Karpas-422 (cell line): ENCODE measurements around the gene FHIT. TPM values are rescaled to one million over a fixed set of nuclear protein-coding genes. Genes with fewer than 3 reads are reported as not detected.

Experiments
- DNase-seq: peaks from one replicate; pipeline ENCODE4 v3.0.0-alpha.2; 2015
- H2AFZ ChIP-seq: fragments of 200-600 bp; sonication (generic); 2 replicates; pipeline ENCODE4 v1.6.1; 2014; ENCODE audit warnings: antibody characterized with exemption, low read length, mixed read lengths
- H3K27ac ChIP-seq: fragments of 200-600 bp; sonication (generic); 2 replicates; pipeline ENCODE4 v1.5.1; 2014; ENCODE audit warnings: mild to moderate bottlenecking, low read length, moderate library complexity
- H3K27me3 ChIP-seq: fragments of 200-600 bp; sonication (generic); 2 replicates; pipeline ENCODE4 v1.6.1; 2014; ENCODE audit warnings: low read length, mixed read lengths
- H3K36me3 ChIP-seq: fragments of 200-600 bp; sonication (generic); 2 replicates; pipeline ENCODE4 v1.6.1; 2014; ENCODE audit warnings: low read length, mixed read lengths; ENCODE audit not compliant: insufficient read depth
- H3K4me1 ChIP-seq: fragments of 200-600 bp; sonication (generic); 2 replicates; pipeline ENCODE4 v1.6.1; 2014; ENCODE audit warnings: mild to moderate bottlenecking, low read length, mixed read lengths
- H3K4me2 ChIP-seq: fragments of 200-600 bp; sonication (generic); 2 replicates; pipeline ENCODE4 v1.6.1; 2014; ENCODE audit warnings: low read length, low read depth, mild to moderate bottlenecking; ENCODE audit not compliant: poor library complexity, severe bottlenecking
- H3K4me3 ChIP-seq: fragments of 200-600 bp; sonication (generic); 2 replicates; pipeline ENCODE4 v1.5.1; 2014; ENCODE audit warnings: mild to moderate bottlenecking, antibody characterized with exemption, low read length, mixed read lengths
- H3K79me2 ChIP-seq: fragments of 200-600 bp; sonication (generic); 2 replicates; pipeline ENCODE4 v1.6.1; 2014; ENCODE audit warnings: mild to moderate bottlenecking, low read length, mixed read lengths
- H3K9ac ChIP-seq: fragments of 200-600 bp; sonication (generic); 2 replicates; pipeline ENCODE4 v1.6.0; 2014; ENCODE audit warnings: low read length
- H3K9me2 ChIP-seq: fragments of 200-600 bp; sonication (generic), shearing (Covaris generic); replicated peaks from 2 replicates; pipeline ENCODE4 v1.6.0; 2014; ENCODE audit warnings: mild to moderate bottlenecking, low read length, moderate library complexity; ENCODE audit not compliant: insufficient read depth
- H3K9me3 ChIP-seq: fragments of 300-700, 200-600 bp; sonication (generic); 2 replicates; pipeline ENCODE4 v1.6.1; 2014; ENCODE audit warnings: low read length, mixed read lengths
- H4K20me1 ChIP-seq: fragments of 200-600 bp; sonication (generic); 2 replicates; pipeline ENCODE4 v1.6.1; 2014; ENCODE audit warnings: mild to moderate bottlenecking, antibody characterized with exemption, low read length, low read depth; ENCODE audit not compliant: insufficient read depth
- total RNA-seq: library from RNA; depleted of rRNA; stranded (reverse); fragments of >200 nt; shearing (Covaris generic); gene quantifications from 2 replicates; pipeline ENCODE4 v1.2.3, GENCODE V29; 2014; ENCODE audit warnings: low replicate concordance

The FHIT gene
- total RNA-seq, 1 experiment from 2014 or later, result not detected

DNA sequence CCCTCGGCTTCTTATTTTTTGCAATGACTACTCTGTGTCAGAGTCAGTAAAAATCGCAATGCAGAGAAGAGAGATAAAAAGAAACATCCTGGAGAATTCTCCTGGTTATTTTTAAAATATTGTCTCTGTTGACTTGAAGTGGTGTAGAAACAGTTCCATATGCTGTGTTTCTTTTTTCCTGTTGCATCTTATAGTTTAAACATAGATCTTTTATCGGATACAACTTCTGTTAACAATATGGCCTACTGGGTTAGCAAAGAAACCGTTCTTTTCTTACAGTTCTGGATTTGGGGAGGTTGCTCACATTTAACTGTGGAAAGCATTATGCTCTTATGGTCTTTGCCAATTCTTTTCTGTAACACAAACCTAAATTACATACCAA, 1432.3 kb downstream of the FHIT start:
- Histone ChIP-seq H3K36me3 (no peaks in the 10 kb centered on the region), H3K27me3 (no peaks in the 10 kb centered on the region), H3K9me2 (no peaks in the 10 kb centered on the region), H2AFZ (no peak overlapping the region), H3K4me2 (no peak overlapping the region), H3K9ac (no peak overlapping the region), H4K20me1 (no peaks in the 10 kb centered on the region), H3K27ac (no peak overlapping the region), H3K9me3 (no peaks in the 10 kb centered on the region), H3K4me1 (no peaks in the 10 kb centered on the region), H3K4me3 (no peak overlapping the region), H3K79me2 (no peaks in the 10 kb centered on the region)
- no peak for DNase-seq

DNA sequence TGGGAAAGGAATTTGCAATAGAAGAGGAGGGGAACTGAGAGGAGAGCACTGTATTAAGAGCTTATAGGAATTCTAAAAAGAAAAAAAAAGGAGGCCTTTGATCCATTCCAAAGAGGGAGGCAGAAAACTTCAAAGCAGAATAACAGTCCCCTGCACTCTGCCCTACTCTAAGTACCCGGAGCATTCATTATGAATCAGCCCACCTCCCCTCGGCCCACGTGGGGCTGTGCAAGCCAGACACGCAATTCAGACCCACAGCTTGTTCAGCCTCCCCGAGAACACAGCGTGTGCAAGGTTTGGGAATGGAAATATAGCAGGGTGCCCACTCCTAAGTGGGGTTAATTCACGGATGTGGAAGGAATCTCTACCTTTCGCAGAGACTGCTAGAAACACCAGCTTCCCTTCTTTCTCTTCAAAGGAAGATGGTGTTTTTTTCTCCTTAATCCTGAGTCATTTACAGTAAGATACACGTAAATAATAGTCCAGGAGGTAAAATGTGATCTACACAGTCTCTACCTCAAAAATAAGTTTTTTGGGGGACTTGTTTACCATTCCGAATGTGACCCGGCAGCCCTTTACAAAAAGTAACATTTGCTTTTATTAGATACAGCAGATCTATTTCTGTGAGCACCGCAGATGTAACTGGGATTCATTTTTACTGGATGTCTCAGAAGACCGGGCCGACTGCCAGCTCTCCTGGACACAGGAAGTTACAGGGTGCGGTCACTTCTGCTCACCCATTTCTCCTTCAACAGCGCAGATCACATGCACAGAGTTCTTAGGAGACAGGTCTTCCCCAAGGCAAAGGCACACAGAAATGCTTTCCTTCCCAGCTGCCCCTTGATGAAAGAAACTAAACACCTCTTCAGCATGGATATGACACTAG, 1433.0 kb downstream of the FHIT start:
- H2AFZ ChIP-seq, result no peak overlapping the region
- H3K79me2 ChIP-seq, result no peaks in the 10 kb centered on the region
- DNase-seq, result no peak
- H3K4me1 ChIP-seq, result no peaks in the 10 kb centered on the region
- no peak overlapping the region for H3K9ac ChIP-seq
- H4K20me1 ChIP-seq, result no peaks in the 10 kb centered on the region
- no peaks in the 10 kb centered on the region for H3K36me3 ChIP-seq
- no peaks in the 10 kb centered on the region for H3K27me3 ChIP-seq
- H3K9me3 ChIP-seq, result no peaks in the 10 kb centered on the region
- no peaks in the 10 kb centered on the region for H3K9me2 ChIP-seq
- no peak overlapping the region for H3K4me3 ChIP-seq
- H3K4me2 ChIP-seq, result no peak overlapping the region
- no peak overlapping the region for H3K27ac ChIP-seq

DNA sequence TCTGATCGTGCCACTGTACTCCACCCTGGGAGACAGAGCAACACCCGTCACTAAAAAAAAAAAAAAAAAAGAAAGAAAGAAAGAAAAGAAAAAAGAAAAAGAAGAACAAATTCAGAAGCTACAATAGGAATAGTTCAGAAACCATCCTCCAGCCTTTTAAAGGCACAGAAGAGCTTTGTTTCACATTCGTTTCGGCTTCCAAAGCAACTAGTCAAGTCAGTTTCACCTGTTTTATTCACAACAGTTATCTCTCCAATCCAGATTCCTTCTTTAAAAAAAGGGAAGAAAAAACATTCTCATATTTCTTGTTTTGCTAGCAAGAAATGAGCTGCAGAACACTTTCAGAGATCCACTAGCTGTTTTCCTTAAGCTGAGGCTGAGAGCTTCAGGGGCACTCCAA, 1433.7 kb downstream of the FHIT start:
- no peak overlapping the region for H2AFZ ChIP-seq
- H3K4me1 ChIP-seq, result no peaks in the 10 kb centered on the region
- no peaks in the 10 kb centered on the region for H4K20me1 ChIP-seq
- H3K27me3 ChIP-seq, result no peaks in the 10 kb centered on the region
- H3K4me2 ChIP-seq, result no peak overlapping the region
- H3K27ac ChIP-seq, result no peak overlapping the region
- H3K79me2 ChIP-seq, result no peaks in the 10 kb centered on the region
- no peak overlapping the region for H3K4me3 ChIP-seq
- H3K9ac ChIP-seq, result no peak overlapping the region
- DNase-seq, result no peak
- no peaks in the 10 kb centered on the region for H3K36me3 ChIP-seq
- no peaks in the 10 kb centered on the region for H3K9me2 ChIP-seq
- H3K9me3 ChIP-seq, result no peaks in the 10 kb centered on the region

DNA sequence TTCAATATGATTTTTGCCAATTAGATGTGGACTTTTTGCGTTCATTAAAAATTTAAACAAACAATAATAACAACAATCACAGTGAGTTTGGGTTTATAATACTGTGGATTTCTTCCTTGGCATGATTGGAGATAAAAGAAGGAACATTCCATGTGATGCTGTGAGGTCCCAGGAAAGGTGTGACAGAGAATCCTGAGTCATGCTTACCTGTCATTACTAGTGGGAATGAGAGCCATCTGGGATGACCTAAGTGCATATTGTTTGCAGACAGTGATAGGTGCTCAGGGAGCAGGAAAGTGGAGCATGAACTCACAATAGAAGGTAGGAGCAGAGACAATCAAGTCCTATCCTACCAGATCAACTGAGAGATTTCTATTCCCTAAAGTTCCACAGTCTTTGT, 1434.9 kb downstream of the FHIT start:
- no peaks in the 10 kb centered on the region for H3K9me3 ChIP-seq
- no peaks in the 10 kb centered on the region for H3K27me3 ChIP-seq
- H3K79me2 ChIP-seq, result no peaks in the 10 kb centered on the region
- no peaks in the 10 kb centered on the region for H4K20me1 ChIP-seq
- H3K4me3 ChIP-seq, result no peak overlapping the region
- H3K4me1 ChIP-seq, result peaks cover 4% of the 10 kb centered on the region
- no peak overlapping the region for H3K9ac ChIP-seq
- H2AFZ ChIP-seq, result no peak overlapping the region
- no peak overlapping the region for H3K4me2 ChIP-seq
- no peaks in the 10 kb centered on the region for H3K9me2 ChIP-seq
- no peak for DNase-seq
- no peak overlapping the region for H3K27ac ChIP-seq
- no peaks in the 10 kb centered on the region for H3K36me3 ChIP-seq

DNA sequence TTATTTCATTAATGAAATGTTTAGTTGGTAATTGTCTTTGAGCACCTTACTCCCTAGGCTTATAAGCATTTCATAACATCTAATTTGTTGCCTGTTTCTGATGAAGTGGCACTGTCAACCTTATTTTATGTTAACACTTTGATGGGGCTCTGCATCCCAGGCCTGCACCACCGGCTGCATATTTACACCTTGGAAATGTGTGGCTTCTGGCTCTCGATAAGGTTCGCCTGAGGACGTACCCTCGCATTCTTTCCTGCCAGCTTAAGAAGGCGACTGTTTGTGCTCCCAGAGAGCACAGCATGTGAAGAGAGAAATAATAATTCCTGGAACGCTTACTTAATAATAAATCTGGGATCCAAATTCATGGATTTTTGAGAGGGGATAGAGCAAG, 1438.1 kb downstream of the FHIT start:
- peaks cover 15% of the 10 kb centered on the region for H3K4me1 ChIP-seq
- DNase-seq, result no peak
- H3K36me3 ChIP-seq, result no peaks in the 10 kb centered on the region
- 0 out of 2 replicates have a peak, but pooled peaks cover 2% of the 10 kb centered on the region for H3K27me3 ChIP-seq
- no peak overlapping the region for H3K4me2 ChIP-seq
- H3K4me3 ChIP-seq, result no peak overlapping the region
- H3K9me3 ChIP-seq, result no peaks in the 10 kb centered on the region
- no peak overlapping the region for H3K27ac ChIP-seq
- H2AFZ ChIP-seq, result no peak overlapping the region
- no peaks in the 10 kb centered on the region for H3K79me2 ChIP-seq
- no peak overlapping the region for H3K9ac ChIP-seq
- H4K20me1 ChIP-seq, result no peaks in the 10 kb centered on the region
- H3K9me2 ChIP-seq, result no peaks in the 10 kb centered on the region

DNA sequence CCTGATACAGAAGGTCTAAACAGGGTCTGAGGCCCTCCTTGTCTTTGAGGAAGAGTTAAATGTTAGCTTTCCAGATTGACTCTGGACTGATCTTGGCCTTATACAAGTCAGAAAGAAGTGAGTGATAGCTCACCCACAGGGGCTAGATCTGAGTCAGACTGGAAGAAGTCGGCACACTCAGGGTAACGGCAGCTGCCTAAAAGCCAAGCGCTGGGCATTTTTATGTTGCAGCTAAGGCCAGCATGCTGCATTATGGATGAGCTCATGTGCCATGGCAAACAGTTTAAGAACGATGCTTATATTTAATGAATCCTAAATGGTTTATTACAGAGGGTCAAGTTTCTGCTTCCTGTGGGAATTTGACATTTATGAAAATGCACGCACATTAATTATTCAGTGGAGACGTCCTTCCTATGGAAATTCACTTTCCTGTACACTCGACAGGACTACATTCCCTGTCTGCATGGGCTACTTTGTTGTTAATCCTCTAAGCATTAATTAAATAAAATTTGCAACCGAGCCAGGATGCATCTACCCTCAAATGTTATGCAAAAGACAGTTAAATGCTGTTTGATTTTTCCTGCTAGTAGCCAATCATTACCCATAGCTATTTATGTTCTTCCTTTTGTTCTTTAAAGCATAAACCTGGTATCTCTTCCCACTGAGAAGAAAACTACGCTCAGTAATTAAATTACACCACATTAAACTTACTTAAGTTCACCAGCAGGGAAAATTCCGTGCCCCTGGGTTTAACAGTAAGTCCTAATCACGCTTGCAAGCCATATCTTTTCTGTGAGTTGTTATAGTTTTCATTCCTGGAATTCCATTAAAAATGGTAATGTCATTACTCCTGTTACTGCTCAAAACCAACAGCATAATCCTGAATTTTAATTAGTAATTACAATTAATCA, 1438.8 kb downstream of the FHIT start:
- no peak for DNase-seq
- H3K4me3 ChIP-seq, result no peak overlapping the region
- 0 out of 2 replicates have a peak, but pooled peaks cover 2% of the 10 kb centered on the region for H3K27me3 ChIP-seq
- no peaks in the 10 kb centered on the region for H3K79me2 ChIP-seq
- H3K4me2 ChIP-seq, result no peak overlapping the region
- no peak overlapping the region for H3K27ac ChIP-seq
- H3K36me3 ChIP-seq, result no peaks in the 10 kb centered on the region
- H3K9ac ChIP-seq, result no peak overlapping the region
- H3K9me2 ChIP-seq, result no peaks in the 10 kb centered on the region
- H2AFZ ChIP-seq, result no peak overlapping the region
- H4K20me1 ChIP-seq, result no peaks in the 10 kb centered on the region
- no peaks in the 10 kb centered on the region for H3K9me3 ChIP-seq
- peaks cover 15% of the 10 kb centered on the region for H3K4me1 ChIP-seq

DNA sequence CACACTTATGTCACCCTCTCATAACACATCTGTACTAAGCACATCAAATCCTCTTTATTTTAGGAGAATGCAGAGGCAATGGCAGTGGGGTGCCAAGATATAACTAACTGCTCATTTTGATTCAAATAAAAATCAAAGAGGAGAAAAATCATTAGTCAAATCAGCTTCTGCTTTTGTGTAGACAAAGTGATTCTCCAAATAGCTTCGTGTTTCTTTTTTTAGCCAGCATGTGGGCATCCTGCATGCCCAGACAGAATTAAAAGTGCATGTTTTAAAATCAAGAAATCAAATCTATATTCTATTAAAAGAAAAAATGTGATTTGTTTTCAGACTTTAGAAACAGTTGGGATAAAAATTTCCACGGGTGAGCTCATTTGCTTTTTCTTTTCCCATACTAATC, 1440.1 kb downstream of the FHIT start:
- Histone ChIP-seq H3K27ac (no peak overlapping the region), H3K4me2 (peak overlapping the region; percentile 23), H3K9ac (no peak overlapping the region), H2AFZ (no peak overlapping the region), H3K4me3 (no peak overlapping the region), H3K36me3 (no peaks in the 10 kb centered on the region), H3K9me3 (no peaks in the 10 kb centered on the region), H3K79me2 (no peaks in the 10 kb centered on the region), H3K4me1 (peaks cover 15% of the 10 kb centered on the region), H3K9me2 (no peaks in the 10 kb centered on the region), H4K20me1 (no peaks in the 10 kb centered on the region), H3K27me3 (0 out of 2 replicates have a peak, but pooled peaks cover 2% of the 10 kb centered on the region)
- peak; percentile 50 for DNase-seq

DNA sequence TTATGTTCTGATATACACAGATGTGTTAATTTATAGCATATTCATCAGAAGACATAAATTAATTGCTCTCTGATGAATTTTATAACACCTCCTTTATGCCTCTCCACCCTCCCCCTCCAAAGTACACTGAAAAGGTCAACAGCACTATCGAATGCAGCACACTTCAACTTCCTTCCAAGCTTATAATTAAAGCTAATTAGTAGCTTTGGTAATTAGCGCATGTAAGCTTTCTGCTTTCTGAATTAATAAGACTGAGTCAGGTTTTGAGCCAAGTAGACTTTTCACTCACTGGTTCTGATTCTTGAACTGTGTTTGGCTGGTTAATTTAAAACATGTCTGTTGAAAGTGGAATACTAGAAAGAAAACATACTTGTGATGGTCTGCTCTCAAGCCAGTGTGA, 1440.6 kb downstream of the FHIT start:
- Histone ChIP-seq H3K9me3 (no peaks in the 10 kb centered on the region), H3K4me3 (no peak overlapping the region), H3K4me2 (peak overlapping the region; percentile 23), H2AFZ (no peak overlapping the region), H3K9me2 (no peaks in the 10 kb centered on the region), H3K36me3 (no peaks in the 10 kb centered on the region), H3K9ac (no peak overlapping the region), H3K27me3 (0 out of 2 replicates have a peak, but pooled peaks cover 2% of the 10 kb centered on the region), H3K4me1 (peaks cover 15% of the 10 kb centered on the region), H3K79me2 (no peaks in the 10 kb centered on the region), H4K20me1 (no peaks in the 10 kb centered on the region), H3K27ac (no peak overlapping the region)
- DNase-seq, result no peak
